ENCODE results near the gene PODNL1. TPM values are rescaled to one million over a fixed set of nuclear protein-coding genes. Genes with fewer than 3 reads are reported as not detected.

Gene PODNL1
- total RNA-seq, 6 donors from 2014 or later, result 1.5 to 4.3 (median 2.5) TPM

GRCh38 chr19:13881692-13882418, 56.4 kb downstream of the PODNL1 start:
- 40 to 69% methylated on average over 5 to 16 of the region's 17 CpGs for WGBS, 2 donors
- DNase-seq, result peak; percentile 42 to 52
- H3K4me1 ChIP-seq, result peaks cover 22 to 42% (median 33%) of the 10 kb centered on the region in 4 donors

GRCh38 chr19:13881251-13881691, 56.9 kb downstream of the PODNL1 start:
- Histone ChIP-seq H3K9me3 (no peaks in the 10 kb centered on the region), H3K27me3 (no peaks in the 10 kb centered on the region), H3K36me3 (no peaks in the 10 kb centered on the region), H3K4me3 (no peak overlapping the region), H3K27ac (peak overlapping the region; percentile 30 to 86 (median 70)), H3K4me1 (peaks cover 22 to 42% (median 33%) of the 10 kb centered on the region in 4 donors)
- TF ChIP-seq EP300 (IDR thresholded peaks at IDR 0.05) (no peak), CTCF (IDR thresholded peaks at IDR 0.05) (no peak), POLR2AphosphoS5 (IDR thresholded peaks at IDR 0.05) (no peak), POLR2A (IDR thresholded peaks at IDR 0.05) (no peak)
- ATAC-seq (ENCODE audit: low FRiP score in 2 of 2) (no peak), DNase-seq (no peak)
- 49 to 53% methylated on average over 10 to 12 of the region's 12 CpGs for WGBS, 2 donors

More at GRCh38 chr19:13881692-13882418, 56.4 kb downstream of the PODNL1 start:
- ATAC-seq (ENCODE audit: low FRiP score in 2 of 2), result no peak
- H3K36me3 ChIP-seq, result no peaks in the 10 kb centered on the region
- H3K9me3 ChIP-seq, result no peaks in the 10 kb centered on the region
- H3K27me3 ChIP-seq, result no peaks in the 10 kb centered on the region
- H3K27ac ChIP-seq, result peak overlapping the region in 3 of 4 donors; percentile 30 to 83 (median 56)
- no peak for TF ChIP-seq EP300 (IDR thresholded peaks at IDR 0.05)
- TF ChIP-seq CTCF (IDR thresholded peaks at IDR 0.05), result no peak
- no peak for TF ChIP-seq POLR2AphosphoS5 (IDR thresholded peaks at IDR 0.05)
- TF ChIP-seq POLR2A (IDR thresholded peaks at IDR 0.05), result no peak
- H3K4me3 ChIP-seq, result no peak overlapping the region

Other genes with a start within 250 kb of the PODNL1 start
- 100 to 1,000 TPM in 2 of 6 donors, 10 to 100 TPM in 4; 29.4 to 155 (median 42.3) TPM for gene MRI1, start 173.9 kb downstream of the PODNL1 start, total RNA-seq
- gene C19orf53, start 164.0 kb downstream of the PODNL1 start, total RNA-seq, result 100 to 1,000 TPM in 3 of 6 donors, 10 to 100 TPM in 2, 1 to 10 TPM in 1; 9.4 to 158 (median 96.5) TPM
- 10 to 100 TPM in 4 of 6 donors, 1 to 10 TPM in 2; 7.3 to 22.6 (median 10.1) TPM for gene ZSWIM4, start 143.0 kb downstream of the PODNL1 start, total RNA-seq
- gene NANOS3, start 61.3 kb downstream of the PODNL1 start, total RNA-seq, result 1 to 10 TPM in 2 of 6 donors, not detected in 4; 1.3 to 5.2 TPM
- 1 to 10 TPM in 5 of 6 donors, under 1 TPM in 1; 0.46 to 4.4 (median 2.1) TPM for gene BRME1, start 32.3 kb downstream of the PODNL1 start, total RNA-seq
- 10 to 100 TPM; 30.4 to 95.3 (median 35.3) TPM for gene CC2D1A, start 32.2 kb downstream of the PODNL1 start, total RNA-seq
- 10 to 100 TPM; 20.5 to 51.3 (median 39.0) TPM for gene DCAF15, start 14.1 kb upstream of the PODNL1 start, total RNA-seq
- gene RFX1, start 67.9 kb upstream of the PODNL1 start, total RNA-seq, result 10 to 100 TPM in 5 of 6 donors, 1 to 10 TPM in 1; 6.0 to 22.3 (median 15.5) TPM
- under 1 TPM in 1 of 6 donors, not detected in 5; 0.43 TPM for gene RLN3, start 89.7 kb upstream of the PODNL1 start, total RNA-seq
- 10 to 100 TPM in 5 of 6 donors, 1 to 10 TPM in 1; 9.3 to 24.4 (median 14.6) TPM for gene IL27RA, start 93.3 kb upstream of the PODNL1 start, total RNA-seq
- 100 to 1,000 TPM in 1 of 6 donors, 10 to 100 TPM in 2, 1 to 10 TPM in 2, under 1 TPM in 1; 0.15 to 123 (median 11.0) TPM for gene PALM3, start 123.7 kb upstream of the PODNL1 start, total RNA-seq
- 10 to 100 TPM in 3 of 6 donors, 1 to 10 TPM in 3; 7.9 to 31.2 (median 12.3) TPM for gene MISP3, start 134.4 kb upstream of the PODNL1 start, total RNA-seq
- under 1 TPM in 1 of 6 donors, not detected in 5; 0.40 TPM for gene C19orf67, start 147.4 kb upstream of the PODNL1 start, total RNA-seq
- 10 to 100 TPM; 17.8 to 62.8 (median 37.0) TPM for gene SAMD1, start 152.3 kb upstream of the PODNL1 start, total RNA-seq
- gene PRKACA, start 179.3 kb upstream of the PODNL1 start, total RNA-seq, result 100 to 1,000 TPM in 1 of 6 donors, 10 to 100 TPM in 5; 24.1 to 107 (median 51.7) TPM
- gene ASF1B, start 198.2 kb upstream of the PODNL1 start, total RNA-seq, result 1 to 10 TPM; 1.2 to 4.9 (median 3.0) TPM

Measured in upper lobe of left lung (tissue), 6 donors.